ENCODE data around the gene NSG1. TPM values are rescaled to one million over a fixed set of nuclear protein-coding genes. Genes with fewer than 3 reads are reported as not detected.

The NSG1 gene
- total RNA-seq, 2 experiments from 2014 or later = 5.6 to 6.6 TPM

DNA sequence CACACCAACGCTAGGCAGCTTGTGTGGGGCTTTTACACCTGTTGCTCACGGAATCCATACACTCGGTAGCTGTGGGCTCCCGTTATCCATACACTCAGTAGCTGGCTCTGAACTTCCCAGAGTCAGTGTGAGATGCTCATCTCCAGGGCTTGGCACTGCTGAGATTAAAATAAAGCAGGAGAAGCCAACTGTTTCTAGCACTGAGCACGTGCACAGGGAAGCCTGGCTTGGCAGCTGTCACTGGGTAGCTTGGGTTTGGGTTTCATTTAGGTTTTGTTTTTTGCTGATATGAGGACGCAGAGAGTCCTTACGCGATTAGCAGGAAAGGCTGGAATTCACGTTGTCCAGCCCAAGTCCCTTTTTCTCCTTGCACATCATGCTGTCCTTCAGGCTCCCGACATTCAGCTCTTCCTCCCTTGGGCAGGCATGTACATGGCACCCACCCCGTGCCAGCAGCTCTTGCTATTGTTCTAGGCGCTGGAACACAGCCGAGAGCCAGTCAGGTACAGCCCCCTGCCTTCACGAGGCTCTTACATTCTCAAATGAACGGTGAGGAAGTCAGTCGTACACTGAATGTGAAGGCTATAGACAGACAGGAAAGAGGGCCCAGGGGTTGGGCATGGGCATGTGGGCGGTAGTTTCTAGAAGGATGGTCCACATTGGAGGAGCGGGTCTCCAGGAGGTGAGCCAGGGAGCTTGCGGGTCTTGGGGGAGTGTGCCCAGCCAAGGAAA lies 25.9 kb downstream of the NSG1 start:
- H3K4me3 Mint-ChIP-seq = no peak overlapping the region
- ChIA-PET CTCF (interaction anchor here (1.5 kb wide), 1 partner anchor 28 kb away, joined by 4 read pairs; no protein-coding TSS in a partner anchor), POLR2A (no interaction called here)
- no peak overlapping the region for H3K27ac Mint-ChIP-seq
- H3K36me3 Mint-ChIP-seq (ENCODE audit: low read depth) = peaks cover 7% of the 10 kb centered on the region
- intact Hi-C loops (cut with micrococcal nuclease) = no loop called here
- ATAC-seq = no peak
- no peaks in the 10 kb centered on the region for H3K27me3 Mint-ChIP-seq
- DNase-seq = no peak
- H3K9me3 Mint-ChIP-seq = no peaks in the 10 kb centered on the region
- H3K4me1 Mint-ChIP-seq (ENCODE audit: low read depth) = peaks cover 7% of the 10 kb centered on the region
- TF ChIP-seq, protein P1, sequence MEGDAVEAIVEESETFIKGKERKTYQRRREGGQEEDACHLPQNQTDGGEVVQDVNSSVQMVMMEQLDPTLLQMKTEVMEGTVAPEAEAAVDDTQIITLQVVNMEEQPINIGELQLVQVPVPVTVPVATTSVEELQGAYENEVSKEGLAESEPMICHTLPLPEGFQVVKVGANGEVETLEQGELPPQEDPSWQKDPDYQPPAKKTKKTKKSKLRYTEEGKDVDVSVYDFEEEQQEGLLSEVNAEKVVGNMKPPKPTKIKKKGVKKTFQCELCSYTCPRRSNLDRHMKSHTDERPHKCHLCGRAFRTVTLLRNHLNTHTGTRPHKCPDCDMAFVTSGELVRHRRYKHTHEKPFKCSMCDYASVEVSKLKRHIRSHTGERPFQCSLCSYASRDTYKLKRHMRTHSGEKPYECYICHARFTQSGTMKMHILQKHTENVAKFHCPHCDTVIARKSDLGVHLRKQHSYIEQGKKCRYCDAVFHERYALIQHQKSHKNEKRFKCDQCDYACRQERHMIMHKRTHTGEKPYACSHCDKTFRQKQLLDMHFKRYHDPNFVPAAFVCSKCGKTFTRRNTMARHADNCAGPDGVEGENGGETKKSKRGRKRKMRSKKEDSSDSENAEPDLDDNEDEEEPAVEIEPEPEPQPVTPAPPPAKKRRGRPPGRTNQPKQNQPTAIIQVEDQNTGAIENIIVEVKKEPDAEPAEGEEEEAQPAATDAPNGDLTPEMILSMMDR (IDR thresholded peaks at IDR 0.05) = no peak

DNA sequence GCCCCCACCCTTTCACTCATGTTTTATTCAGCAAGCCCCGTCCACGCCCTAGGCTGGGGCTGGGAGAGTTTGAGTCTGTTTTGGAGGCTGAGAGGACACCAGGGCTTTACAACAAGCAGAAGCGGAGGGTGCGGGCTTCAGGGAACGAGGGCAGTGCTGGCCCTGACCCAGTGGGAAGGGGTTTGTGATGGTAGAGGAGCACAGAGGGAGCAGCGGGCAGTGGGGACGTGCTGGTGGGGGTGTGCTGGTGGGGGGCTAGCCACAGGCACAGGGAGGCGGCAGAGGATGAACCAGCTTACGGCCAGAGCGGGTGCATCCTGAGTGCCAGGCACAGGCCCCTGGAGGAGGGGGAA lies 26.4 kb downstream of the NSG1 start:
- no peak for ATAC-seq
- intact Hi-C loops (cut with micrococcal nuclease) = no loop called here
- Mint-ChIP-seq H3K27ac (no peak overlapping the region), H3K9me3 (no peaks in the 10 kb centered on the region), H3K4me3 (no peak overlapping the region), H3K27me3 (no peaks in the 10 kb centered on the region), H3K4me1 (ENCODE audit: low read depth) (peaks cover 13% of the 10 kb centered on the region), H3K36me3 (ENCODE audit: low read depth) (peaks cover 9% of the 10 kb centered on the region)
- TF ChIP-seq, protein P1 (IDR thresholded peaks at IDR 0.05) = no peak
- POLR2A ChIA-PET = no interaction called here
- CTCF ChIA-PET = no interaction called here
- no peak for DNase-seq

DNA sequence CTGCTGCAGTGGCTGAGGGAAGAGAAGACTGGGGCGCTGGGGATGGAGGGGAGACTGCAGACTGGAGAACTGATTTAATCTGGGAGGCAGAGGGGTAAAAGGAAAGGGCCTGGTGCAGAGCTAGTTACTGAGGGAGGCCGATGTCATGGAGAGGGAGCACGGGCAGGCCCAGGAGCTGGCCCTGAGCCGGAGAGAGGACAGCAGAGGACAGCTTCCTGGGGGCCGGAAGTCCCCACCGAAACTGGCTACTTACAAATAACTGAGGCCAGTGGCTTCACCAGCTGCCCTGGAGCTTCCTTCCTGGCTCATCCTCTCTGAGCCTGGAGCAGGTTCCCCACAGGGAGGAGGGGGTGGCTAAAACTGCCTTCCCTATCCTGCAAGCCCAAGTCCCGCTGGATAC lies 26.9 kb downstream of the NSG1 start:
- H3K4me3 Mint-ChIP-seq = no peak overlapping the region
- intact Hi-C loops (cut with micrococcal nuclease) = no loop called here
- no peaks in the 10 kb centered on the region for H3K9me3 Mint-ChIP-seq
- ATAC-seq (no peak), DNase-seq (no peak)
- TF ChIP-seq, protein P1 (IDR thresholded peaks at IDR 0.05) = no peak
- no peaks in the 10 kb centered on the region for H3K27me3 Mint-ChIP-seq
- CTCF ChIA-PET = no interaction called here
- peaks cover 17% of the 10 kb centered on the region for H3K4me1 Mint-ChIP-seq (ENCODE audit: low read depth)
- H3K27ac Mint-ChIP-seq = no peak overlapping the region
- peaks cover 13% of the 10 kb centered on the region for H3K36me3 Mint-ChIP-seq (ENCODE audit: low read depth)
- POLR2A ChIA-PET = no interaction called here

DNA sequence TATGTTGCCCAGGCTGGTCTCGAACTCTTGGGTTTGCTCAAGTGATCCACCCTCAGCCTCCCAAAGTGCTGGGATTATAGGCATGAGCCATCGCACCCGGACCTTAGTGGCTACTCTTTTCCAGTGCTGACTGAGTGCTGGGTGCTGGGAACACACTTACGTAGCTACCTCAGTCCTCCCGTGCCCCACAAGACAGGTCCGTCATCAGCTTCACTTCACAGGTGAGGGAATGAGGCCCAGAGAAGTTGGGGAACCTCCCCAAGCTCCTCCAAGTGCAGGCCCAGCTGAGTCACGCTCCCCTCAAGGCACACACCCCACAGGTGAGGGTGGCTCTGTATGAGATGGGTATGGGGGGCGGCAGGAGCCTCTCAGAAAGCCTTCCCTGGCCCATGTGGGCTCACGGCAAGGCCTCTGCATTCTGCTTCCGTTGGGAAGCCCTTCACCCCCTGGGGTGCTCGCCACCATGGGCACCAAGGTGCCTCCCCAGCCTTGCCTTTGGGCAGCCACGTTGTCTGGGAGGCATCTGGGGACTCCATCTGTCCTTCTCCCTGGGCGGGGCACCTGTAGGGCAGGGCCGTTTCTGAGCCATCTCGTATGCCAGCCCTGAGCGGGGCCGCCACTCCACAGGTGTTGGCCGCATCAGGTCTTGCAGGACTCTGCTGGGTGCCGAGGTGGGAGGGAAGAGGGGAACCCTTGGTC lies 28.4 kb downstream of the NSG1 start:
- no peak overlapping the region for H3K4me3 Mint-ChIP-seq
- intact Hi-C loops (cut with micrococcal nuclease) = no loop called here
- peaks cover 29% of the 10 kb centered on the region for H3K4me1 Mint-ChIP-seq (ENCODE audit: low read depth)
- ATAC-seq (no peak), DNase-seq (no peak)
- ChIA-PET CTCF (no interaction called here), POLR2A (no interaction called here)
- no peaks in the 10 kb centered on the region for H3K9me3 Mint-ChIP-seq
- H3K27ac Mint-ChIP-seq = no peak overlapping the region
- peaks cover 20% of the 10 kb centered on the region for H3K36me3 Mint-ChIP-seq (ENCODE audit: low read depth)
- no peaks in the 10 kb centered on the region for H3K27me3 Mint-ChIP-seq
- TF ChIP-seq, protein P1 (IDR thresholded peaks at IDR 0.05) = no peak

Data from activated CD8-positive, alpha-beta T cell treated with anti-CD3 and anti-CD28 coated beads for 36 hours (primary cell).